ENCODE results near the gene MOSPD3. TPM values are rescaled to one million over a fixed set of nuclear protein-coding genes. Genes with fewer than 3 reads are reported as not detected.

MOSPD3 gene
- total and polyA plus RNA-seq, 2 of the 13 experiments (the other 11 are each of a cell fraction or from before 2014, with no cell fraction given): 7.6 to 8.8 TPM

DNA sequence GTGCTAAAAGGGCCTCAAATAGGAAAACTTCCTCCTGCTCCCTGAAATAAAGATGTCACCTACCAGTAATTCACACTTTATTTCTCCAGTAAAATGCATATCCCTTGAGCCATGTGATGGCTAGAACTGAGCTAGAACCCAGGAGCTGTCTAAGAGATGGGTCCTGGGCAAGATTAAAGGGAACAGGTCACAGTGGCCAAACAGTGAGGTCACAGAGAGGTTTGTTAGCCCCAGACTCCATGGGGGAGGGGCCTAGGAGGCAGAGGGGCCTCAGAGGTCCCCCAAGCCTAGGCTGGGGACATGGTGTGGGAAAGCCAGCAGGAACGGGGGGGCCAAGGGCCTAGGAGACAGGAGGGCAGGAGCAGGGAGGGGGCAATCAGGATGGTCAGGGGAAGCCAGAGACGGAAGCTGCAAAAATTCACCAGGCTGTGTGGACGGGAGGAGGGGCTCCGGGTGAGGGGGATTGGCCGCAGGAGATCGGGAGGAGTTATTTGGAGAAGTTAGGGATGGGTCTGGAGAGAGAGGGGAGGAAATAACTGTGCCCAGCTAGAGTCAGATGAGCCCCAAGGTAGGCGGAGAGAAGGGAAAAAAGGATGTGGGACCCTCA lies 22.9 kb upstream of the MOSPD3 start (continued):
- TF ChIP-seq KDM1A (CRISPR knock-in tag; IDR thresholded peaks at IDR 0.05) (no peak), MTF2 (CRISPR knock-in tag; IDR thresholded peaks at IDR 0.05; ENCODE audit: borderline replicate concordance) (no peak), NR3C1 (CRISPR knock-in tag; IDR thresholded peaks at IDR 0.05) (no peak), ZNF780A (CRISPR knock-in tag; IDR thresholded peaks at IDR 0.05) (0 out of 2 replicates have a peak, but pooled peaks have one; percentile 43), NR2F1 (CRISPR knock-in tag; IDR thresholded peaks at IDR 0.05) (peak in 1 of 2 experiments; percentile 37; a peak in 1 of 4 replicates)
- TF ChIP-seq, protein P1, sequence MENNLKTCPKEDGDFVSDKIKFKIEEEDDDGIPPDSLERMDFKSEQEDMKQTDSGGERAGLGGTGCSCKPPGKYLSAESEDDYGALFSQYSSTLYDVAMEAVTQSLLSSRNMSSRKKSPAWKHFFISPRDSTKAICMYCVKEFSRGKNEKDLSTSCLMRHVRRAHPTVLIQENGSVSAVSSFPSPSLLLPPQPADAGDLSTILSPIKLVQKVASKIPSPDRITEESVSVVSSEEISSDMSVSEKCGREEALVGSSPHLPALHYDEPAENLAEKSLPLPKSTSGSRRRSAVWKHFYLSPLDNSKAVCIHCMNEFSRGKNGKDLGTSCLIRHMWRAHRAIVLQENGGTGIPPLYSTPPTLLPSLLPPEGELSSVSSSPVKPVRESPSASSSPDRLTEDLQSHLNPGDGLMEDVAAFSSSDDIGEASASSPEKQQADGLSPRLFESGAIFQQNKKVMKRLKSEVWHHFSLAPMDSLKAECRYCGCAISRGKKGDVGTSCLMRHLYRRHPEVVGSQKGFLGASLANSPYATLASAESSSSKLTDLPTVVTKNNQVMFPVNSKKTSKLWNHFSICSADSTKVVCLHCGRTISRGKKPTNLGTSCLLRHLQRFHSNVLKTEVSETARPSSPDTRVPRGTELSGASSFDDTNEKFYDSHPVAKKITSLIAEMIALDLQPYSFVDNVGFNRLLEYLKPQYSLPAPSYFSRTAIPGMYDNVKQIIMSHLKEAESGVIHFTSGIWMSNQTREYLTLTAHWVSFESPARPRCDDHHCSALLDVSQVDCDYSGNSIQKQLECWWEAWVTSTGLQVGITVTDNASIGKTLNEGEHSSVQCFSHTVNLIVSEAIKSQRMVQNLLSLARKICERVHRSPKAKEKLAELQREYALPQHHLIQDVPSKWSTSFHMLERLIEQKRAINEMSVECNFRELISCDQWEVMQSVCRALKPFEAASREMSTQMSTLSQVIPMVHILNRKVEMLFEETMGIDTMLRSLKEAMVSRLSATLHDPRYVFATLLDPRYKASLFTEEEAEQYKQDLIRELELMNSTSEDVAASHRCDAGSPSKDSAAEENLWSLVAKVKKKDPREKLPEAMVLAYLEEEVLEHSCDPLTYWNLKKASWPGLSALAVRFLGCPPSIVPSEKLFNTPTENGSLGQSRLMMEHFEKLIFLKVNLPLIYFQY (CRISPR knock-in tag; IDR thresholded peaks at IDR 0.05; ENCODE audit: borderline replicate concordance): no peak
- TF ChIP-seq, protein P2, sequence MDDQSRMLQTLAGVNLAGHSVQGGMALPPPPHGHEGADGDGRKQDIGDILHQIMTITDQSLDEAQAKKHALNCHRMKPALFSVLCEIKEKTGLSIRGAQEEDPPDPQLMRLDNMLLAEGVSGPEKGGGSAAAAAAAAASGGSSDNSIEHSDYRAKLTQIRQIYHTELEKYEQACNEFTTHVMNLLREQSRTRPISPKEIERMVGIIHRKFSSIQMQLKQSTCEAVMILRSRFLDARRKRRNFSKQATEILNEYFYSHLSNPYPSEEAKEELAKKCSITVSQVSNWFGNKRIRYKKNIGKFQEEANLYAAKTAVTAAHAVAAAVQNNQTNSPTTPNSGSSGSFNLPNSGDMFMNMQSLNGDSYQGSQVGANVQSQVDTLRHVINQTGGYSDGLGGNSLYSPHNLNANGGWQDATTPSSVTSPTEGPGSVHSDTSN (CRISPR knock-in tag; IDR thresholded peaks at IDR 0.05; ENCODE audit: borderline replicate concordance): no peak
- TF ChIP-seq, protein P3, sequence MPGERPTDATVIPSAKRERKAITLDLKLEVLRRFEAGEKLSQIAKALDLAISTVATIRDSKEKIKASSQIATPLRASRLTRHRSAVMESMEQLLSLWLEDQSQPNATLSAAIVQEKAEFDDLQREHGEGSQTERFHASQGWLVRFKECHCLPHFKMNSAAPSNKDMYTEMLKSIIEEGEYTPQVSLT (CRISPR knock-in tag; IDR thresholded peaks at IDR 0.05; ENCODE audit: borderline replicate concordance, low read depth): no peak
